K562 (cell line): Measurements from ENCODE around the gene CACNA1A.
"Not testable (repeated sequence)": the region's sequence is repeated elsewhere in the genome, so short reads cannot be mapped to it uniquely, and the experiment has no call there.

ENCODE experiments used
- CTCF ChIP-seq, 3 experiments: IDR thresholded peaks in 2 of 3; conservative IDR thresholded peaks in 1 of 3; 2 replicates each; pipeline ENCODE4 v1.5.1; 2011 to 2012; ENCODE audit warnings: low read length in 3 of 3, mild to moderate bottlenecking in 3 of 3, control low read depth in 2 of 3, improper control_type of control experiment in 1 of 3, inconsistent platforms in 1 of 3, low read depth in 1 of 3, mixed read lengths in 1 of 3, moderate library complexity in 1 of 3; ENCODE audit not compliant: insufficient read depth in 2 of 3
- EZH2 ChIP-seq: IDR thresholded peaks from 2 replicates; pipeline ENCODE4 v1.6.1; 2012; ENCODE audit warnings: low read depth, mild to moderate bottlenecking, inconsistent platforms, low read length, borderline replicate concordance
- FOXM1 ChIP-seq, 2 experiments: fragments of 450-650 bp in 1 of 2; sonication (generic) in 1 of 2; formaldehyde crosslinking in 1 of 2; IDR thresholded peaks; 2 replicates each; pipeline versions ENCODE4 v1.6.1 to v1.9.0; 2017 to 2022; ENCODE audit warnings: low read depth in 2 of 2, mild to moderate bottlenecking in 2 of 2, missing genetic modification reagents in 1 of 2, moderate library complexity in 1 of 2
- MAFF ChIP-seq: IDR thresholded peaks from 2 replicates; pipeline ENCODE4 v1.6.1; 2012; ENCODE audit warnings: low read length, improper control_type of control experiment
- NR2C2 ChIP-seq, 2 experiments: fragments of 200-800 bp in 1 of 2; sonication (Bioruptor generic) in 1 of 2; sonication (generic) in 1 of 2; formaldehyde crosslinking in 1 of 2; IDR thresholded peaks; 2 replicates each; pipeline versions ENCODE4 v1.6.1 to v1.8.0; 2016 to 2022; ENCODE audit warnings: mild to moderate bottlenecking in 1 of 2, missing compliant biosample characterization in 1 of 2, missing genetic modification characterization in 1 of 2, missing genetic modification reagents in 1 of 2
- PKNOX1 ChIP-seq: fragments of 450-650 bp; IDR thresholded peaks from 2 replicates; pipeline ENCODE4 v1.6.1; 2016
- RBBP5 ChIP-seq: fragments of 200-600 bp; sonication (generic); IDR thresholded peaks from 2 replicates; pipeline ENCODE4 v1.6.1; 2012; ENCODE audit warnings: borderline replicate concordance, mild to moderate bottlenecking, low read length, control low read depth, inconsistent platforms; ENCODE audit not compliant: insufficient read depth, poor library complexity, severe bottlenecking
- THRB ChIP-seq: fragments of 450-650 bp; formaldehyde crosslinking; conservative IDR thresholded peaks from 2 replicates; pipeline ENCODE4 v1.4.0; 2022; ENCODE audit warnings: mild to moderate bottlenecking, missing genetic modification characterization

- not testable (repeated sequence) for TF ChIP-seq THRB (CRISPR knock-in tag); RBBP5; PKNOX1; EZH2; NR2C2 (CRISPR knock-in tag; IDR thresholded peaks at IDR 0.05); NR2C2 (tag; IDR thresholded peaks at IDR 0.05); MAFF; CTCF (IDR thresholded peaks at IDR 0.05 in 2 of 3, conservative IDR thresholded peaks at IDR 0.05 in 1 of 3; ENCODE audit: insufficient read depth in 2 of 3, low read depth in 1 of 3, low read length in 3 of 3); FOXM1 (IDR thresholded peaks at IDR 0.05; ENCODE audit: low read depth); FOXM1 (CRISPR knock-in tag; IDR thresholded peaks at IDR 0.05; ENCODE audit: low read depth)
Observed at GRCh38 chr19:13186688-13187087, 319.6 kb downstream of the CACNA1A start.
